IPS-18c (cell line): Measurements from ENCODE around the gene SMIM32.

Experiments used
- H3K4me3 ChIP-seq: 2 replicates; pipeline ENCODE4 v1.7.0; 2013; ENCODE audit warnings: low read depth, mild to moderate bottlenecking, low read length, moderate library complexity; ENCODE audit not compliant: insufficient read depth
- H3K9me3 ChIP-seq: one replicate; pipeline ENCODE4 v1.6.1; 2013; ENCODE audit warnings: mild to moderate bottlenecking, low read length, moderate library complexity; ENCODE audit not compliant: control insufficient read depth, insufficient read depth

SMIM32 gene

GRCh38 chr5:136195971-136196820 is 3.2 kb upstream of the SMIM32 start:
- H3K4me3 ChIP-seq, result no peak overlapping the region
- no peaks in the 10 kb centered on the region for H3K9me3 ChIP-seq

GRCh38 chr5:136194576-136194975 is 1.6 kb upstream of the SMIM32 start:
- no peaks in the 10 kb centered on the region for H3K9me3 ChIP-seq
- H3K4me3 ChIP-seq, result no peak overlapping the region

- Histone ChIP-seq H3K9me3 (no peaks in the 10 kb centered on the region), H3K4me3 (peak overlapping the region; percentile 61; the same call in 1 of the 2 replicates)
These were observed 467 bp upstream of the SMIM32 start for GRCh38 chr5:136193322-136193935.

GRCh38 chr5:136192015-136192525 is 892 bp downstream of the SMIM32 start:
- no peaks in the 10 kb centered on the region for H3K9me3 ChIP-seq
- peak overlapping the region; percentile 61 for H3K4me3 ChIP-seq

GRCh38 chr5:136191304-136192014 is 1.5 kb downstream of the SMIM32 start:
- H3K4me3 ChIP-seq, result peak overlapping the region; percentile 61

GRCh38 chr5:136190904-136191303 is 2.1 kb downstream of the SMIM32 start:
- H3K4me3 ChIP-seq, result no peak overlapping the region
- no peaks in the 10 kb centered on the region for H3K9me3 ChIP-seq

More at GRCh38 chr5:136191304-136192014, 1.5 kb downstream of the SMIM32 start:
- H3K9me3 ChIP-seq, result no peaks in the 10 kb centered on the region

- no peaks in the 10 kb centered on the region for H3K9me3 ChIP-seq
- no peak overlapping the region for H3K4me3 ChIP-seq
These were observed 2.8 kb downstream of the SMIM32 start for GRCh38 chr5:136190091-136190720.

GRCh38 chr5:136188859-136189258 is 4.1 kb downstream of the SMIM32 start:
- Histone ChIP-seq H3K9me3 (no peaks in the 10 kb centered on the region), H3K4me3 (no peak overlapping the region)

- Histone ChIP-seq H3K4me3 (no peak overlapping the region), H3K9me3 (no peaks in the 10 kb centered on the region)
These were observed 6.2 kb downstream of the SMIM32 start for GRCh38 chr5:136186796-136187195.

- no peaks in the 10 kb centered on the region for H3K9me3 ChIP-seq
- H3K4me3 ChIP-seq, result no peak overlapping the region
These were observed 6.8 kb downstream of the SMIM32 start for GRCh38 chr5:136185974-136186665.

- no peaks in the 10 kb centered on the region for H3K9me3 ChIP-seq
- H3K4me3 ChIP-seq, result no peak overlapping the region
These were observed 10.3 kb downstream of the SMIM32 start for GRCh38 chr5:136182618-136183017.

- no peaks in the 10 kb centered on the region for H3K9me3 ChIP-seq
- H3K4me3 ChIP-seq, result no peak overlapping the region
These were observed 18.8 kb downstream of the SMIM32 start for GRCh38 chr5:136174021-136174659.

- no peaks in the 10 kb centered on the region for H3K9me3 ChIP-seq
- H3K4me3 ChIP-seq, result no peak overlapping the region
These were observed 23.7 kb downstream of the SMIM32 start for GRCh38 chr5:136169218-136169617.

GRCh38 chr5:136166909-136167308 is 26.1 kb downstream of the SMIM32 start:
- H3K4me3 ChIP-seq, result no peak overlapping the region

GRCh38 chr5:136164226-136164625 is 28.7 kb downstream of the SMIM32 start:
- no peak overlapping the region for H3K4me3 ChIP-seq

More at GRCh38 chr5:136166909-136167308, 26.1 kb downstream of the SMIM32 start:
- H3K9me3 ChIP-seq, result no peaks in the 10 kb centered on the region

GRCh38 chr5:136162008-136162407 is 31.0 kb downstream of the SMIM32 start:
- Histone ChIP-seq H3K4me3 (no peak overlapping the region), H3K9me3 (no peaks in the 10 kb centered on the region)

More at GRCh38 chr5:136164226-136164625, 28.7 kb downstream of the SMIM32 start:
- no peaks in the 10 kb centered on the region for H3K9me3 ChIP-seq
